Sigmoid colon (tissue), 7 donors: Measurements from ENCODE around the gene VAV1. TPM values are rescaled to one million over a fixed set of nuclear protein-coding genes. Genes with fewer than 3 reads are reported as not detected.

ENCODE experiments used
- DNase-seq: peaks from one replicate; pipeline ENCODE4 v3.0.0-alpha.2; 2019
- H3K27ac ChIP-seq, 4 donors: fragments of 200-600 bp; sonication (generic); one replicate each; pipeline ENCODE4 v1.5.1; 2016 to 2019; ENCODE audit warnings: mild to moderate bottlenecking in 1 of 4
- H3K27me3 ChIP-seq, 3 donors: fragments of 200-600 bp; sonication (generic); one replicate each; pipeline ENCODE4 v1.5.1; 2019; ENCODE audit warnings: mild to moderate bottlenecking in 1 of 3
- H3K36me3 ChIP-seq, 4 donors: fragments of 200-600 bp; sonication (generic); one replicate each; pipeline ENCODE4 v1.5.1; 2016 to 2019
- H3K4me1 ChIP-seq, 4 donors: fragments of 200-600 bp; sonication (generic); one replicate each; pipeline ENCODE4 v1.5.1; 2017 to 2019
- H3K4me3 ChIP-seq, 4 donors: fragments of 200-600 bp; sonication (generic); one replicate each; pipeline ENCODE4 v1.5.1; 2017 to 2019; ENCODE audit warnings: mild to moderate bottlenecking in 2 of 4, moderate library complexity in 1 of 4
- H3K9me3 ChIP-seq, 4 donors: fragments of 200-600 bp in 3 of 4; sonication (generic) in 3 of 4; one replicate each; pipeline versions ENCODE4 v1.5.1 to v1.6.1; 2013 to 2019
- CTCF ChIP-seq, 4 experiments: fragments of 450-650 bp in 3 of 4; fragments of 200-600 bp in 1 of 4; IDR thresholded peaks; one replicate each; pipeline ENCODE4 v1.5.1; 2016 to 2019; ENCODE audit warnings: antibody characterized with exemption in 4 of 4, mild to moderate bottlenecking in 3 of 4, moderate library complexity in 2 of 4
- EP300 ChIP-seq, 4 donors: sonication (generic); formaldehyde crosslinking; IDR thresholded peaks; one replicate each; pipeline ENCODE4 v1.6.1; 2017; ENCODE audit warnings: antibody characterized with exemption in 4 of 4
- POLR2A ChIP-seq, 2 donors: fragments of 450-650 bp; IDR thresholded peaks; one replicate each; pipeline ENCODE4 v1.6.1; 2016; ENCODE audit warnings: antibody characterized with exemption in 2 of 2, mild to moderate bottlenecking in 2 of 2, moderate library complexity in 2 of 2
- POLR2AphosphoS5 ChIP-seq, 4 donors: sonication (generic); formaldehyde crosslinking; IDR thresholded peaks; one replicate each; pipeline ENCODE4 v1.6.1; 2017; ENCODE audit warnings: antibody characterized with exemption in 4 of 4
- WGBS, 2 donors: extraction: QIAGEN DNeasy Blood & Tissue Kit; methylation state at CpG; one replicate each; pipeline ENCODE4 v1.1.7; 2013; 5-methylcytosine and 5-hydroxymethylcytosine counted together
- intact Hi-C: fragments of 100-400 bp; cut with DNase I; formaldehyde crosslinking; loops from one replicate; pipeline ENCODE4 v1.15.1; 2023
- polyA plus RNA-seq, 3 donors: library from polyadenylated mRNA; stranded (reverse); fragments of 200-250 nt; gene quantifications; one replicate each; pipeline ENCODE4 v1.2.3, GENCODE V29; 2013
- total RNA-seq, 4 donors: library from RNA; depleted of rRNA; stranded (reverse); fragments of >200 nt; gene quantifications; one replicate each; pipeline ENCODE4 v1.1.0, GENCODE V29; 2016
- donor health status: healthy with polysubstance abuse.
- donor health status: Bipolar disorder and iron deficiency.
- donor health status: healthy.

Gene VAV1
- total and polyA plus RNA-seq, 7 donors, result 2.4 to 18.9 (median 4.1) TPM

GRCh38 chr19:6725513-6726231 is 46.8 kb upstream of the VAV1 start:
- no peak for DNase-seq
- 88 to 92% methylated on average over 16 of the region's 16 CpGs for WGBS, 2 donors
- TF ChIP-seq POLR2AphosphoS5 (IDR thresholded peaks at IDR 0.05) (no peak), CTCF (IDR thresholded peaks at IDR 0.05) (no peak), EP300 (IDR thresholded peaks at IDR 0.05) (no peak), POLR2A (IDR thresholded peaks at IDR 0.05) (no peak)
- peaks cover 0 to 6% (median 2%) of the 10 kb centered on the region in 4 donors for H3K4me1 ChIP-seq
- H3K9me3 ChIP-seq, result no peaks in the 10 kb centered on the region
- no peak overlapping the region for H3K4me3 ChIP-seq
- peaks cover 0 to 5% (median 0%) of the 10 kb centered on the region in 4 donors for H3K36me3 ChIP-seq
- no peaks in the 10 kb centered on the region for H3K27me3 ChIP-seq
- intact Hi-C loops, result no loop called here
- no peak overlapping the region for H3K27ac ChIP-seq

- 25 to 63% methylated on average over 8 of the region's 8 CpGs for WGBS, 2 donors
- DNase-seq, result peak; percentile 52
- H3K36me3 ChIP-seq, result peaks cover 0 to 32% (median 24%) of the 10 kb centered on the region in 4 donors
- intact Hi-C loops, result no loop called here
- no peaks in the 10 kb centered on the region for H3K27me3 ChIP-seq
- H3K4me1 ChIP-seq, result peaks cover 0 to 6% (median 0%) of the 10 kb centered on the region in 4 donors
- peak in 1 of 4 donors; percentile 8 for TF ChIP-seq POLR2AphosphoS5 (IDR thresholded peaks at IDR 0.05)
- no peak for TF ChIP-seq EP300 (IDR thresholded peaks at IDR 0.05)
- no peak for TF ChIP-seq POLR2A (IDR thresholded peaks at IDR 0.05)
- H3K27ac ChIP-seq, result no peak overlapping the region
- no peaks in the 10 kb centered on the region for H3K9me3 ChIP-seq
- no peak overlapping the region for H3K4me3 ChIP-seq
Observed at GRCh38 chr19:6728346-6728745, 44.2 kb upstream of the VAV1 start.

- Histone ChIP-seq H3K4me1 (peaks cover 0 to 6% (median 0%) of the 10 kb centered on the region in 4 donors), H3K27ac (peak overlapping the region in 1 of 4 donors; percentile 10), H3K27me3 (no peaks in the 10 kb centered on the region), H3K36me3 (peaks cover 0 to 41% (median 26%) of the 10 kb centered on the region in 4 donors), H3K9me3 (no peaks in the 10 kb centered on the region), H3K4me3 (peak overlapping the region in 1 of 4 donors; percentile 10)
- 81 to 83% methylated on average over 23 of the region's 23 CpGs for WGBS, 2 donors
- TF ChIP-seq POLR2A (IDR thresholded peaks at IDR 0.05) (no peak), EP300 (IDR thresholded peaks at IDR 0.05) (no peak), CTCF (IDR thresholded peaks at IDR 0.05) (no peak), POLR2AphosphoS5 (IDR thresholded peaks at IDR 0.05) (no peak)
- intact Hi-C loops, result loop anchor here (10.0 kb wide), 3 partner anchors 335 to 1195 kb away; partner anchors contain the start of genes CTXN1, PNPLA6, SNAPC2 and ZNF557
- no peak for DNase-seq
Observed at GRCh38 chr19:6729573-6730152, 42.8 kb upstream of the VAV1 start.

GRCh38 chr19:6730153-6730804 is 42.2 kb upstream of the VAV1 start:
- intact Hi-C loops, result loop anchor here (10.0 kb wide), 3 partner anchors 335 to 1195 kb away; partner anchors contain the start of genes CTXN1, PNPLA6, SNAPC2 and ZNF557
- no peaks in the 10 kb centered on the region for H3K27me3 ChIP-seq
- peak overlapping the region in 1 of 4 donors; percentile 10 for H3K4me3 ChIP-seq
- peak; percentile 86 for DNase-seq
- H3K4me1 ChIP-seq, result peaks cover 0 to 9% (median 3%) of the 10 kb centered on the region in 4 donors
- no peaks in the 10 kb centered on the region for H3K9me3 ChIP-seq
- peaks cover 0 to 41% (median 28%) of the 10 kb centered on the region in 4 donors for H3K36me3 ChIP-seq
- WGBS, 2 donors, result 19 to 65% methylated on average over 27 of the region's 27 CpGs
- H3K27ac ChIP-seq, result peak overlapping the region in 1 of 4 donors; percentile 10
- TF ChIP-seq CTCF (IDR thresholded peaks at IDR 0.05) (no peak), POLR2AphosphoS5 (IDR thresholded peaks at IDR 0.05) (no peak), POLR2A (IDR thresholded peaks at IDR 0.05) (no peak), EP300 (IDR thresholded peaks at IDR 0.05) (no peak)
